ENCODE measurements around the gene GALNT1. TPM values are rescaled to one million over a fixed set of nuclear protein-coding genes. Genes with fewer than 3 reads are reported as not detected.

Gene GALNT1
- total and polyA plus RNA-seq, 8 donors: 11.2 to 83.9 (median 13.8) TPM

DNA sequence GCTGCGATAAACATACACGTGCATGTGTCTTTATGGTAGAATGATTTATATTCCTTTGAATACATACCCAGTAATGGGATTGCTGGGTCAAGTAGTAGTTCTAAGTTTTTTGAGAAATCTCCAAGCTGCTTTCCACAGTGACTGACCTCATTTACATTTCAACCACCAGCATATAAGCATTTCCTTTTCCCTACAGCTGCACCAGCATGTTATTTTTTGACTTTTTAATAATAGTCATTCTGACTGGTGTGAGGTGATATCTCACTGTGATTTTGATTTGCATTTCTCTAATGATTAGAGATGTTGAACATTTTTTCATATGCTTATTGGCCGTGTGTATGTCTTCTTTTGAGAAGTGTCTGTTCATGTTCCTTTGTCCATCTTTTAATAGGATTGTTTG is 22.8 kb downstream of the GALNT1 start:
- intact Hi-C loops (cut with DNase I; ENCODE audit: low total_unique reads): no loop called here
- Histone ChIP-seq H3K27ac (no peak overlapping the region), H3K36me3 (no peaks in the 10 kb centered on the region), H3K27me3 (no peaks in the 10 kb centered on the region), H3K9me3 (peaks cover 4 to 22% (median 10%) of the 10 kb centered on the region in 4 donors), H3K4me3 (no peak overlapping the region), H3K4me1 (peaks cover 0 to 13% (median 6%) of the 10 kb centered on the region in 4 donors)
- 87 to 94% (median 91%) methylated on average over 3 of the region's 3 CpGs for WGBS, 5 donors
- DNase-seq: no peak
- TF ChIP-seq EP300 (IDR thresholded peaks at IDR 0.05): no peak
- TF ChIP-seq POLR2AphosphoS5 (IDR thresholded peaks at IDR 0.05): no peak
- TF ChIP-seq CTCF (IDR thresholded peaks at IDR 0.05): no peak
- TF ChIP-seq POLR2A (IDR thresholded peaks at IDR 0.05): no peak

GRCh38 chr18:35605686-35606417 is 24.3 kb downstream of the GALNT1 start:
- H3K9me3 ChIP-seq: peaks cover 4 to 22% (median 10%) of the 10 kb centered on the region in 4 donors
- H3K4me3 ChIP-seq: no peak overlapping the region
- TF ChIP-seq CTCF (IDR thresholded peaks at IDR 0.05) (no peak), EP300 (IDR thresholded peaks at IDR 0.05) (no peak), POLR2AphosphoS5 (IDR thresholded peaks at IDR 0.05) (no peak), POLR2A (IDR thresholded peaks at IDR 0.05) (no peak)
- H3K27me3 ChIP-seq: no peaks in the 10 kb centered on the region
- H3K4me1 ChIP-seq: peaks cover 0 to 24% (median 11%) of the 10 kb centered on the region in 4 donors
- DNase-seq: no peak
- no peak overlapping the region for H3K27ac ChIP-seq
- 77 to 93% (median 89%) methylated on average over 3 of the region's 3 CpGs for WGBS, 5 donors
- intact Hi-C loops (cut with DNase I; ENCODE audit: low total_unique reads): no loop called here
- no peaks in the 10 kb centered on the region for H3K36me3 ChIP-seq

DNA sequence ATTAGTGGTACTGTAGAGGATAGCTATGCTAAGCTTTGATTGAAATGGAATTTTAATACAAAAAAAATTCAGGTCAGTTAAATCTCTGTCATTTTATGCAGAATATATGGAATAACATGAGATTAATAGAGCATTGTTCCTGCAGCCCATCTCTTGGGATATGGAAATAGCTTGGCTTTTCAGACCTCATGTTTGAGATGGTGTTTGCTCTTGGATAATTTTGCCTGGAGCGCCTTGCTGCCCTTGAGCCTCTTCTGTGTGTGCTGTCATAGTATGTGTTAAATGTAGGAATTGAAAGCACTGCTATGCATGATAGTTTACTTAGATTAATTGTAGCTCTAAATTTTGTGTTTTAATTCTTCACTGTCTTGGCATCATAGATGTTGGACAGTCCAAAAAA is 27.7 kb downstream of the GALNT1 start:
- no peaks in the 10 kb centered on the region for H3K27me3 ChIP-seq
- intact Hi-C loops (cut with DNase I; ENCODE audit: low total_unique reads): no loop called here
- no peak overlapping the region for H3K27ac ChIP-seq
- no peaks in the 10 kb centered on the region for H3K36me3 ChIP-seq
- H3K4me3 ChIP-seq: no peak overlapping the region
- no peaks in the 10 kb centered on the region for H3K9me3 ChIP-seq
- no peak for DNase-seq
- 86 to 100% (median 90%) methylated on average over 1 of the region's 1 CpG for WGBS, 5 donors
- H3K4me1 ChIP-seq: peaks cover 0 to 46% (median 22%) of the 10 kb centered on the region in 4 donors
- TF ChIP-seq POLR2A (IDR thresholded peaks at IDR 0.05): no peak
- no peak for TF ChIP-seq POLR2AphosphoS5 (IDR thresholded peaks at IDR 0.05)
- no peak for TF ChIP-seq EP300 (IDR thresholded peaks at IDR 0.05)
- TF ChIP-seq CTCF (IDR thresholded peaks at IDR 0.05): no peak

DNA sequence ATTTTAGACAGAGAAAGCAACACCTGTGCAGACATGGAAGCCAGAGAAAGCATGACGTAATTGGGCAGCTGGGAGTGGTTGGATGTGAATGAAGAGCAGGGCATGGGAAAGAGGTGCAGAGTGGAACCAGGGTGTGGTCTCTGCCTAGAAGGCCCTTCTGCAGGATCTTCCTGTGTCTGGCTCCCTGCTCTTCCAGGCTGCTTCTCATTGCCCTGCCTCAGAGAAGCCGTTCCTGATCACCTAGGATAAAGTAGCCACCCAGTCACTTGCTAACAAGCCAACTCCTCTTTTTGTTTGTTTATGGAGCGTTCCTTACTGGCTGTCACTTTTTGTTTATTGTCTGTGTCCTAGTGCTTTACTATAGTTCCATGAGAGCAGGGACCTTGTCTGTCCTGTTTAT is 28.5 kb downstream of the GALNT1 start:
- intact Hi-C loops (cut with DNase I; ENCODE audit: low total_unique reads): no loop called here
- Histone ChIP-seq H3K9me3 (no peaks in the 10 kb centered on the region), H3K4me3 (no peak overlapping the region), H3K27me3 (no peaks in the 10 kb centered on the region), H3K36me3 (no peaks in the 10 kb centered on the region), H3K27ac (no peak overlapping the region), H3K4me1 (peaks cover 0 to 46% (median 22%) of the 10 kb centered on the region in 4 donors)
- no peak for TF ChIP-seq EP300 (IDR thresholded peaks at IDR 0.05)
- TF ChIP-seq POLR2A (IDR thresholded peaks at IDR 0.05): no peak
- no peak for TF ChIP-seq CTCF (IDR thresholded peaks at IDR 0.05)
- TF ChIP-seq POLR2AphosphoS5 (IDR thresholded peaks at IDR 0.05): no peak
- WGBS, 5 donors: 66 to 80% (median 70%) methylated on average over 3 of the region's 3 CpGs
- no peak for DNase-seq

Measured in stomach (tissue), 9 donors.